ENCODE results near the gene CEP112. TPM values are rescaled to one million over a fixed set of nuclear protein-coding genes. Genes with fewer than 3 reads are reported as not detected.
"Not testable (repeated sequence)": the region's sequence is repeated elsewhere in the genome, so short reads cannot be mapped to it uniquely, and the experiment has no call there.

Gene CEP112
- polyA plus RNA-seq, 2 donors: 1.6 to 3.1 TPM

GRCh38 chr17:65823713-65824112 is 368.2 kb downstream of the CEP112 start:
- no peak overlapping the region for H3K4me3 ChIP-seq (ENCODE audit: low read depth in 1 of 2, low read length in 2 of 2)
- no peaks in the 10 kb centered on the region for H3K27me3 ChIP-seq (ENCODE audit: control insufficient read depth in 1 of 2, insufficient read depth in 2 of 2, low read length in 2 of 2)
- H3K27ac ChIP-seq (ENCODE audit: low read depth in 2 of 2, low read length in 1 of 2): no peak overlapping the region
- no peaks in the 10 kb centered on the region for H3K9me3 ChIP-seq (ENCODE audit: control insufficient read depth in 2 of 2, insufficient read depth in 1 of 2, low read depth in 1 of 2, low read length in 1 of 2)
- no peaks in the 10 kb centered on the region for H3K36me3 ChIP-seq (ENCODE audit: control insufficient read depth in 2 of 2, insufficient read depth in 2 of 2, low read length in 1 of 2)
- H3K4me1 ChIP-seq (ENCODE audit: control insufficient read depth in 2 of 2, insufficient read depth in 2 of 2, low read length in 1 of 2): no peaks in the 10 kb centered on the region

GRCh38 chr17:65820811-65821210 is 371.1 kb downstream of the CEP112 start:
- no peaks in the 10 kb centered on the region for H3K4me1 ChIP-seq (ENCODE audit: control insufficient read depth in 2 of 2, insufficient read depth in 2 of 2, low read length in 1 of 2)
- H3K27me3 ChIP-seq (ENCODE audit: control insufficient read depth in 1 of 2, insufficient read depth in 2 of 2, low read length in 2 of 2): no peaks in the 10 kb centered on the region
- WGBS, 2 donors: 80 to 84% methylated on average over 2 of the region's 2 CpGs
- H3K27ac ChIP-seq (ENCODE audit: low read depth in 2 of 2, low read length in 1 of 2): no peak overlapping the region
- no peaks in the 10 kb centered on the region for H3K9me3 ChIP-seq (ENCODE audit: control insufficient read depth in 2 of 2, insufficient read depth in 1 of 2, low read depth in 1 of 2, low read length in 1 of 2)
- no peaks in the 10 kb centered on the region for H3K36me3 ChIP-seq (ENCODE audit: control insufficient read depth in 2 of 2, insufficient read depth in 2 of 2, low read length in 1 of 2)
- no peak overlapping the region for H3K4me3 ChIP-seq (ENCODE audit: low read depth in 1 of 2, low read length in 2 of 2)

GRCh38 chr17:65820306-65820705 is 371.6 kb downstream of the CEP112 start:
- Histone ChIP-seq H3K9me3 (ENCODE audit: control insufficient read depth in 2 of 2, insufficient read depth in 1 of 2, low read depth in 1 of 2, low read length in 1 of 2) (no peaks in the 10 kb centered on the region), H3K36me3 (ENCODE audit: control insufficient read depth in 2 of 2, insufficient read depth in 2 of 2, low read length in 1 of 2) (no peaks in the 10 kb centered on the region), H3K27ac (ENCODE audit: low read depth in 2 of 2, low read length in 1 of 2) (no peak overlapping the region), H3K27me3 (ENCODE audit: control insufficient read depth in 1 of 2, insufficient read depth in 2 of 2, low read length in 2 of 2) (no peaks in the 10 kb centered on the region), H3K4me3 (ENCODE audit: low read depth in 1 of 2, low read length in 2 of 2) (no peak overlapping the region), H3K4me1 (ENCODE audit: control insufficient read depth in 2 of 2, insufficient read depth in 2 of 2, low read length in 1 of 2) (no peaks in the 10 kb centered on the region)
- 94 to 96% methylated on average over 1 of the region's 1 CpG for WGBS, 2 donors

GRCh38 chr17:65819810-65820209 is 372.1 kb downstream of the CEP112 start:
- H3K4me1 ChIP-seq (ENCODE audit: control insufficient read depth in 2 of 2, insufficient read depth in 2 of 2, low read length in 1 of 2): no peaks in the 10 kb centered on the region
- no peaks in the 10 kb centered on the region for H3K9me3 ChIP-seq (ENCODE audit: control insufficient read depth in 2 of 2, insufficient read depth in 1 of 2, low read depth in 1 of 2, low read length in 1 of 2)
- no peak overlapping the region for H3K27ac ChIP-seq (ENCODE audit: low read depth in 2 of 2, low read length in 1 of 2)
- WGBS, 2 donors: 20 to 39% methylated on average over 3 of the region's 3 CpGs
- no peaks in the 10 kb centered on the region for H3K36me3 ChIP-seq (ENCODE audit: control insufficient read depth in 2 of 2, insufficient read depth in 2 of 2, low read length in 1 of 2)
- H3K27me3 ChIP-seq (ENCODE audit: control insufficient read depth in 1 of 2, insufficient read depth in 2 of 2, low read length in 2 of 2): no peaks in the 10 kb centered on the region
- no peak overlapping the region for H3K4me3 ChIP-seq (ENCODE audit: low read depth in 1 of 2, low read length in 2 of 2)

- H3K4me1 ChIP-seq (ENCODE audit: control insufficient read depth in 2 of 2, insufficient read depth in 2 of 2, low read length in 1 of 2): no peaks in the 10 kb centered on the region
- no peaks in the 10 kb centered on the region for H3K9me3 ChIP-seq (ENCODE audit: control insufficient read depth in 2 of 2, insufficient read depth in 1 of 2, low read depth in 1 of 2, low read length in 1 of 2)
- no peak overlapping the region for H3K4me3 ChIP-seq (ENCODE audit: low read depth in 1 of 2, low read length in 2 of 2)
- H3K36me3 ChIP-seq (ENCODE audit: control insufficient read depth in 2 of 2, insufficient read depth in 2 of 2, low read length in 1 of 2): no peaks in the 10 kb centered on the region
- H3K27ac ChIP-seq (ENCODE audit: low read depth in 2 of 2, low read length in 1 of 2): no peak overlapping the region
- 90 to 91% methylated on average over 4 of the region's 4 CpGs for WGBS, 2 donors
- no peaks in the 10 kb centered on the region for H3K27me3 ChIP-seq (ENCODE audit: control insufficient read depth in 1 of 2, insufficient read depth in 2 of 2, low read length in 2 of 2)
Observed at GRCh38 chr17:65817951-65818350, 374.0 kb downstream of the CEP112 start.

- no peaks in the 10 kb centered on the region for H3K36me3 ChIP-seq (ENCODE audit: control insufficient read depth in 2 of 2, insufficient read depth in 2 of 2, low read length in 1 of 2)
- H3K27me3 ChIP-seq (ENCODE audit: control insufficient read depth in 1 of 2, insufficient read depth in 2 of 2, low read length in 2 of 2): no peaks in the 10 kb centered on the region
- H3K4me1 ChIP-seq (ENCODE audit: control insufficient read depth in 2 of 2, insufficient read depth in 2 of 2, low read length in 1 of 2): no peaks in the 10 kb centered on the region
- no peaks in the 10 kb centered on the region for H3K9me3 ChIP-seq (ENCODE audit: control insufficient read depth in 2 of 2, insufficient read depth in 1 of 2, low read depth in 1 of 2, low read length in 1 of 2)
- 82 to 88% methylated on average over 1 of the region's 1 CpG for WGBS, 2 donors
- no peak overlapping the region for H3K4me3 ChIP-seq (ENCODE audit: low read depth in 1 of 2, low read length in 2 of 2)
- no peak overlapping the region for H3K27ac ChIP-seq (ENCODE audit: low read depth in 2 of 2, low read length in 1 of 2)
Observed at GRCh38 chr17:65814418-65814817, 377.5 kb downstream of the CEP112 start.

GRCh38 chr17:65813306-65813705 is 378.6 kb downstream of the CEP112 start:
- Histone ChIP-seq H3K4me3 (ENCODE audit: low read depth in 1 of 2, low read length in 2 of 2) (no peak overlapping the region), H3K27me3 (ENCODE audit: control insufficient read depth in 1 of 2, insufficient read depth in 2 of 2, low read length in 2 of 2) (no peaks in the 10 kb centered on the region), H3K4me1 (ENCODE audit: control insufficient read depth in 2 of 2, insufficient read depth in 2 of 2, low read length in 1 of 2) (no peaks in the 10 kb centered on the region), H3K36me3 (ENCODE audit: control insufficient read depth in 2 of 2, insufficient read depth in 2 of 2, low read length in 1 of 2) (no peaks in the 10 kb centered on the region), H3K9me3 (ENCODE audit: control insufficient read depth in 2 of 2, insufficient read depth in 1 of 2, low read depth in 1 of 2, low read length in 1 of 2) (no peaks in the 10 kb centered on the region), H3K27ac (ENCODE audit: low read depth in 2 of 2, low read length in 1 of 2) (no peak overlapping the region)
- WGBS, 2 donors: 78 to 79% methylated on average over 3 of the region's 3 CpGs

GRCh38 chr17:65811043-65811442 is 380.9 kb downstream of the CEP112 start:
- no peaks in the 10 kb centered on the region for H3K27me3 ChIP-seq (ENCODE audit: control insufficient read depth in 1 of 2, insufficient read depth in 2 of 2, low read length in 2 of 2)
- H3K27ac ChIP-seq (ENCODE audit: low read depth in 2 of 2, low read length in 1 of 2): no peak overlapping the region
- no peaks in the 10 kb centered on the region for H3K36me3 ChIP-seq (ENCODE audit: control insufficient read depth in 2 of 2, insufficient read depth in 2 of 2, low read length in 1 of 2)
- peaks cover 6% of the 10 kb centered on the region in 2 donors for H3K9me3 ChIP-seq (ENCODE audit: control insufficient read depth in 2 of 2, insufficient read depth in 1 of 2, low read depth in 1 of 2, low read length in 1 of 2)
- H3K4me1 ChIP-seq (ENCODE audit: control insufficient read depth in 2 of 2, insufficient read depth in 2 of 2, low read length in 1 of 2): no peaks in the 10 kb centered on the region
- H3K4me3 ChIP-seq (ENCODE audit: low read depth in 1 of 2, low read length in 2 of 2): no peak overlapping the region
- 60 to 61% methylated on average over 3 of the region's 3 CpGs for WGBS, 2 donors

GRCh38 chr17:65809366-65809765 is 382.6 kb downstream of the CEP112 start:
- Histone ChIP-seq H3K36me3 (ENCODE audit: control insufficient read depth in 2 of 2, insufficient read depth in 2 of 2, low read length in 1 of 2) (no peaks in the 10 kb centered on the region), H3K27ac (ENCODE audit: low read depth in 2 of 2, low read length in 1 of 2) (no peak overlapping the region), H3K4me3 (ENCODE audit: low read depth in 1 of 2, low read length in 2 of 2) (no peak overlapping the region), H3K4me1 (ENCODE audit: control insufficient read depth in 2 of 2, insufficient read depth in 2 of 2, low read length in 1 of 2) (no peaks in the 10 kb centered on the region), H3K9me3 (ENCODE audit: control insufficient read depth in 2 of 2, insufficient read depth in 1 of 2, low read depth in 1 of 2, low read length in 1 of 2) (peaks cover 6% of the 10 kb centered on the region in 2 donors), H3K27me3 (ENCODE audit: control insufficient read depth in 1 of 2, insufficient read depth in 2 of 2, low read length in 2 of 2) (no peaks in the 10 kb centered on the region)
- 63 to 64% methylated on average over 2 of the region's 2 CpGs for WGBS, 2 donors

- H3K27me3 ChIP-seq (ENCODE audit: control insufficient read depth in 1 of 2, insufficient read depth in 2 of 2, low read length in 2 of 2); H3K9me3 ChIP-seq (ENCODE audit: control insufficient read depth in 2 of 2, insufficient read depth in 1 of 2, low read depth in 1 of 2, low read length in 1 of 2); H3K27ac ChIP-seq (ENCODE audit: low read depth in 2 of 2, low read length in 1 of 2); H3K4me1 ChIP-seq (ENCODE audit: control insufficient read depth in 2 of 2, insufficient read depth in 2 of 2, low read length in 1 of 2); H3K36me3 ChIP-seq (ENCODE audit: control insufficient read depth in 2 of 2, insufficient read depth in 2 of 2, low read length in 1 of 2); H3K4me3 ChIP-seq (ENCODE audit: low read depth in 1 of 2, low read length in 2 of 2): not testable (repeated sequence)
- WGBS, 2 donors: 87 to 97% methylated on average over 1 of the region's 1 CpG
Observed at GRCh38 chr17:65808566-65808965, 383.4 kb downstream of the CEP112 start.
